ENCODE measurements around the gene ORAI1.

Gene ORAI1

DNA sequence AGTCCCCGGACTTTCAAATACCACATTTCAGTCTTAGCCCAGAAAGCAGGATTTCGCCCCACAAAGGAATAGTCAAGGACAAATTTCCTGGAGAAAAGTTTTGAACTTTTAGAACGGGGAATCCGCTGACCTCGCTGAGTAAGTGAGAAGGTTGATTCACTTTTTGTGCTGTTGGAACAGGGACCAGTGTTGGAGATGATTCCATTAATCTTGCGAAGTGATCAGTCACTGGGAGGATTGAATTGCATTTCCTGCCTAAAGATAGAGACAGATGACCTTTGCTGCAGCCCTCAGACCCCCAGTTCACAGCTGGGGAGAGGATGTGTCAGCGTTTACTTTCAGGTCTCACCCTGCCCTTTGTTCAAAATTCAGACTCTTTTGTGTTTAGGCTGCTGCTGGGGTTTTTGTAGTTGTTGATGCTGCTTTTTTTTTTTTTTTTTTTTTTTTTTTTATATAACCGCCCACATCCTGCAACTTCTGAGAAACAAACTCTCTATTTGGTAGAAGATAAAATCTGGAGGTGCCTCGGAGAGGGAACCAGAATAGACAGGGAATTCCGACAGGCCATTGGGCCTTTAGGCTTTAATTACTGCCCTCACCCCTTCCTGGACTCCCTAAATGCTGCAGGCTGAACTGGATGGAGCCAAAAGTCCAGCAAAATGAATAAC lies 35.7 kb upstream of the ORAI1 start:
- H3K9me3 ChIP-seq: no peaks in the 10 kb centered on the region
- TF ChIP-seq, protein P1, sequence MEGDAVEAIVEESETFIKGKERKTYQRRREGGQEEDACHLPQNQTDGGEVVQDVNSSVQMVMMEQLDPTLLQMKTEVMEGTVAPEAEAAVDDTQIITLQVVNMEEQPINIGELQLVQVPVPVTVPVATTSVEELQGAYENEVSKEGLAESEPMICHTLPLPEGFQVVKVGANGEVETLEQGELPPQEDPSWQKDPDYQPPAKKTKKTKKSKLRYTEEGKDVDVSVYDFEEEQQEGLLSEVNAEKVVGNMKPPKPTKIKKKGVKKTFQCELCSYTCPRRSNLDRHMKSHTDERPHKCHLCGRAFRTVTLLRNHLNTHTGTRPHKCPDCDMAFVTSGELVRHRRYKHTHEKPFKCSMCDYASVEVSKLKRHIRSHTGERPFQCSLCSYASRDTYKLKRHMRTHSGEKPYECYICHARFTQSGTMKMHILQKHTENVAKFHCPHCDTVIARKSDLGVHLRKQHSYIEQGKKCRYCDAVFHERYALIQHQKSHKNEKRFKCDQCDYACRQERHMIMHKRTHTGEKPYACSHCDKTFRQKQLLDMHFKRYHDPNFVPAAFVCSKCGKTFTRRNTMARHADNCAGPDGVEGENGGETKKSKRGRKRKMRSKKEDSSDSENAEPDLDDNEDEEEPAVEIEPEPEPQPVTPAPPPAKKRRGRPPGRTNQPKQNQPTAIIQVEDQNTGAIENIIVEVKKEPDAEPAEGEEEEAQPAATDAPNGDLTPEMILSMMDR (IDR thresholded peaks at IDR 0.05; ENCODE audit: low read depth, low read length): no peak
- no peak for DNase-seq
- H3K4me1 ChIP-seq: peaks cover 4% of the 10 kb centered on the region; the same call in 1 of the 2 replicates
- H3K4me3 ChIP-seq (ENCODE audit: low read depth, low read length): no peak overlapping the region
- H3K27me3 ChIP-seq: no peaks in the 10 kb centered on the region
- no peaks in the 10 kb centered on the region for H3K36me3 ChIP-seq

DNA sequence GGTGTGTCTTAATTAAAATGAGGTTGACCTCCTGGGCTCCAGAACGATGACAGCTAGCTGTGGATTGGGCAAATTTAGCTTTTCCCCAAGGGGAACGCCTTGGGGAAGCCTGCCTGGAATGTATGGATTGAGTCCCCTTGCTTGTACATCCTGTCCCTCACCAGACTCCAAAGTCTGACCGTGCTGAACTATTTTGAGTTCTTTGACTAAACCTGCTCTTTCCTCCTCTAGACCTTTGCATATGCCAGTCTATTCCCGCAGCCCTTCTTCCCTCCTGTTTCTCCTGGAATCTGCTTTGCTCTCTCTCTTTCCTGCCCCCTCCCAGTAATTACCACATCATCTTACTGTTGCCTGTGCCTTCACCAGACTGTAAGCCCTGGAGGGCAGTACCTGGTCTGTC lies 34.0 kb upstream of the ORAI1 start:
- no peaks in the 10 kb centered on the region for H3K9me3 ChIP-seq
- H3K4me1 ChIP-seq: peaks cover 4% of the 10 kb centered on the region; the same call in 1 of the 2 replicates
- TF ChIP-seq, protein P1 (IDR thresholded peaks at IDR 0.05; ENCODE audit: low read depth, low read length): no peak
- H3K27me3 ChIP-seq: no peaks in the 10 kb centered on the region
- DNase-seq: no peak
- H3K4me3 ChIP-seq (ENCODE audit: low read depth, low read length): no peak overlapping the region
- no peaks in the 10 kb centered on the region for H3K36me3 ChIP-seq

DNA sequence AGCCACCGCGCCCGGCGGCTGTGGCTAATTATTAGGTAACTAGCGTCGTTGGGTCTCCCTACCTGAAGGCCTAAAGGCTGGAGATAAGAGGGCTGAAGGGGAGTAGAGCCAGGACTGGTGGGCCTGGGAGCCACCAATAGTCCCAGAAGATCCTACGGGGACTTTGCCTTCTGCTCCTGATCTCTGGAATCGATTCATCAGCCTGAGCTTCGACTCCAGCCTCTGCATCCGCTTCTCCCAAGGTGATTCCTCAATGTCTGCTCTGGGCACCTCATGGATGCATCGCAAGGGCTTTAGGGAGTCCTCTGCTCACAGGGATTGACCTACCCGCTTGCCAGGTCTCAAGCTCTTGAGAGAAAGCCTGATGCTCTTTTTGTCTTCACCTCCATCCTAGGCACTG lies 30.8 kb upstream of the ORAI1 start:
- Histone ChIP-seq H3K4me3 (ENCODE audit: low read depth, low read length) (no peak overlapping the region), H3K9me3 (no peaks in the 10 kb centered on the region), H3K36me3 (no peaks in the 10 kb centered on the region), H3K27me3 (no peaks in the 10 kb centered on the region), H3K4me1 (no peaks in the 10 kb centered on the region)
- TF ChIP-seq, protein P1 (IDR thresholded peaks at IDR 0.05; ENCODE audit: low read depth, low read length): no peak
- no peak for DNase-seq

DNA sequence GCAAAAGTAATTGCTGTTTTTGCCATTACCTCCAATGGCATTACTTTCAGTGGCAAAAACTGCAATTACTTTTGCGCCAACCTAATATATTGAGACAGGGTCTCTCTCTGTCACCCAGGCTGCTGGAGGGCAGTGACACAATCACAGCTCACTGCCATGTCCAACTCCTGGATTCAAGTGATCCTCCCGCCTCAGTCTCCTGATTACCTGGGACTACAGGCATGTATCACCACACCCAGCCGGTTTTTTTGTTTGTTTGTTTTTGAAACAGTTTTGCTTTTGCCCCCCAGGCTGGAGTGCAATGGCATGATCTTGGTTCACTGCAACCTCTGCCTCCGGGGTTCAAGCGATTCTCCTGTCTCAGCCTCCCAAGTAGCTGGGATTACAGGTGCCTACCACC lies 29.8 kb upstream of the ORAI1 start:
- no peaks in the 10 kb centered on the region for H3K9me3 ChIP-seq
- no peaks in the 10 kb centered on the region for H3K4me1 ChIP-seq
- no peak overlapping the region for H3K4me3 ChIP-seq (ENCODE audit: low read depth, low read length)
- TF ChIP-seq, protein P1 (IDR thresholded peaks at IDR 0.05; ENCODE audit: low read depth, low read length): no peak
- H3K27me3 ChIP-seq: no peaks in the 10 kb centered on the region
- H3K36me3 ChIP-seq: no peaks in the 10 kb centered on the region
- no peak for DNase-seq

DNA sequence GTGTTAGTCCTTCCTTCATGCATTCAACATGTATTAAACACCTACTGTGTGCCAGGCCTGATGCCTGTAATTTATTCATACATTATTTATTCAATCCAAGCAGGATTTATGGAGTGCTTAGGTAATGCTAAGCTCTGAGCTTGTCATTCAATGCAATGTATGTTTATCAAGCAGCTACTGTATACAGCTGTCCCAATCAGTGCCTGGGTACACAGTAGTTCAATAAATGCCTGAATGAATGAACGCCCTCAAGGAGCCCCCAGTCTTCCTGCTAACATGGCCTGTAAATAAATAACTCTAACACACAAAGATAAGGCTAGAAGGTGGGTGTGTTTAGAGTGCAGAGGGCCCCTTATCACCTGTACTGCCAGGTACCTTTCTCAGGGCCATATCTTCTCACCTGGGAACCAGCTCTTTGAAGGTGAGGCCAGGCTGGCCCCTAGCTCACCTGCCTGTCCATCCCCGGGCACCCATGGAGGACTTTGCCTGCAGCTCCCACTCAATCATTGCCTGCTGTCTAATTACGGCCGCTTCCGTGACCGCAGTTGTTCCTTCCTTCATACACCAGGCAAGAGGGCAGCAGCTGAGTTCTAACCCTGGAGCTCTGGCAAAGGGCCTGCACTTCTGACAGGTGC lies 25.5 kb upstream of the ORAI1 start:
- no peaks in the 10 kb centered on the region for H3K4me1 ChIP-seq
- no peak overlapping the region for H3K4me3 ChIP-seq (ENCODE audit: low read depth, low read length)
- no peaks in the 10 kb centered on the region for H3K9me3 ChIP-seq
- TF ChIP-seq, protein P1 (IDR thresholded peaks at IDR 0.05; ENCODE audit: low read depth, low read length): no peak
- DNase-seq: no peak
- H3K27me3 ChIP-seq: no peaks in the 10 kb centered on the region
- H3K36me3 ChIP-seq: no peaks in the 10 kb centered on the region

DNA sequence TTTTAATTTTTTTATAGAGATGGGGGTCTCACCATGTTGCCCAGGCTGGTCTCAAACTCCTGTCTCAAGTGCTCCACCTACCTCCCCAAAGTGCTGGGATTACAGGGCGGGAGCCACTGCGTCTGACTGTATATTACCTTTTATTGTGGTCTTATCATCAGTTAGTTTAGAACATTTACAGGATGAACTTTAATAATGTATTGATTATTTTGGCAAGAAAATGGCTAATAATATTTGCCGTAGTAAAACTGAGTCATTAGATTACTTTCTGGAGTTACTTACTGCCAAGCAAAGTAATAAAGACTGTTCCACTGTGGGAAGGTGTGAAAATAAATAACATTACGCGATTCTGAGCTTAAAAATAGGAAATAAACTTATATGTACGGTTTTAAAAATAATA lies 23.6 kb upstream of the ORAI1 start:
- Histone ChIP-seq H3K36me3 (no peaks in the 10 kb centered on the region), H3K27me3 (no peaks in the 10 kb centered on the region), H3K4me1 (no peaks in the 10 kb centered on the region), H3K9me3 (no peaks in the 10 kb centered on the region), H3K4me3 (ENCODE audit: low read depth, low read length) (no peak overlapping the region)
- no peak for DNase-seq
- TF ChIP-seq, protein P1 (IDR thresholded peaks at IDR 0.05; ENCODE audit: low read depth, low read length): no peak
